ENCODE measurements around the gene BMPR1A.

Gene BMPR1A

GRCh38 chr10:86799188-86799845 lies 42.9 kb downstream of the BMPR1A start:
- no peak for DNase-seq (ENCODE audit: low read depth in 2 of 3, low spot score in 1 of 3)

GRCh38 chr10:86801995-86802394 lies 45.6 kb downstream of the BMPR1A start:
- DNase-seq (ENCODE audit: low read depth in 2 of 3, low spot score in 1 of 3), result no peak

- DNase-seq (ENCODE audit: low read depth in 2 of 3, low spot score in 1 of 3), result no peak
Observed at GRCh38 chr10:86802473-86803108, 46.2 kb downstream of the BMPR1A start.

- no peak for DNase-seq (ENCODE audit: low read depth in 2 of 3, low spot score in 1 of 3)
Observed at GRCh38 chr10:86803156-86803555, 46.7 kb downstream of the BMPR1A start.

GRCh38 chr10:86804805-86805204 lies 48.4 kb downstream of the BMPR1A start:
- DNase-seq (ENCODE audit: low read depth in 2 of 3, low spot score in 1 of 3), result no peak

- DNase-seq (ENCODE audit: low read depth in 2 of 3, low spot score in 1 of 3), result no peak
Observed at GRCh38 chr10:86813101-86813500, 56.7 kb downstream of the BMPR1A start.

- no peak for DNase-seq (ENCODE audit: low read depth in 2 of 3, low spot score in 1 of 3)
Observed at GRCh38 chr10:86813982-86814381, 57.6 kb downstream of the BMPR1A start.

GRCh38 chr10:86815035-86815617 lies 58.7 kb downstream of the BMPR1A start:
- DNase-seq (ENCODE audit: low read depth in 2 of 3, low spot score in 1 of 3), result no peak

- DNase-seq (ENCODE audit: low read depth in 2 of 3, low spot score in 1 of 3), result no peak
Observed at GRCh38 chr10:86815640-86816039, 59.2 kb downstream of the BMPR1A start.

- no peak for DNase-seq (ENCODE audit: low read depth in 2 of 3, low spot score in 1 of 3)
Observed at GRCh38 chr10:86817246-86817645, 60.8 kb downstream of the BMPR1A start.

GRCh38 chr10:86819567-86819966 lies 63.1 kb downstream of the BMPR1A start:
- DNase-seq (ENCODE audit: low read depth in 2 of 3, low spot score in 1 of 3), result no peak

GRCh38 chr10:86820509-86820908 lies 64.1 kb downstream of the BMPR1A start:
- DNase-seq (ENCODE audit: low read depth in 2 of 3, low spot score in 1 of 3), result no peak

- DNase-seq (ENCODE audit: low read depth in 2 of 3, low spot score in 1 of 3), result no peak
Observed at GRCh38 chr10:86821388-86821999, 65.1 kb downstream of the BMPR1A start.

GRCh38 chr10:86823565-86823964 lies 67.1 kb downstream of the BMPR1A start:
- DNase-seq (ENCODE audit: low read depth in 2 of 3, low spot score in 1 of 3), result no peak

- DNase-seq (ENCODE audit: low read depth in 2 of 3, low spot score in 1 of 3), result no peak
Observed at GRCh38 chr10:86824151-86824550, 67.7 kb downstream of the BMPR1A start.

- no peak for DNase-seq (ENCODE audit: low read depth in 2 of 3, low spot score in 1 of 3)
Observed at GRCh38 chr10:86825366-86825765, 68.9 kb downstream of the BMPR1A start.

- no peak for DNase-seq (ENCODE audit: low read depth in 2 of 3, low spot score in 1 of 3)
Observed at GRCh38 chr10:86827639-86828038, 71.2 kb downstream of the BMPR1A start.

GRCh38 chr10:86828145-86828544 lies 71.7 kb downstream of the BMPR1A start:
- DNase-seq (ENCODE audit: low read depth in 2 of 3, low spot score in 1 of 3), result no peak

GRCh38 chr10:86829472-86829871 lies 73.1 kb downstream of the BMPR1A start:
- DNase-seq (ENCODE audit: low read depth in 2 of 3, low spot score in 1 of 3), result no peak

GRCh38 chr10:86830043-86830591 lies 73.7 kb downstream of the BMPR1A start:
- no peak for DNase-seq (ENCODE audit: low read depth in 2 of 3, low spot score in 1 of 3)

GRCh38 chr10:86833969-86834368 lies 77.5 kb downstream of the BMPR1A start:
- no peak for DNase-seq (ENCODE audit: low read depth in 2 of 3, low spot score in 1 of 3)

GRCh38 chr10:86836044-86836443 lies 79.6 kb downstream of the BMPR1A start:
- no peak for DNase-seq (ENCODE audit: low read depth in 2 of 3, low spot score in 1 of 3)
